ENCODE data around the gene SPATA3.

Gene SPATA3

DNA sequence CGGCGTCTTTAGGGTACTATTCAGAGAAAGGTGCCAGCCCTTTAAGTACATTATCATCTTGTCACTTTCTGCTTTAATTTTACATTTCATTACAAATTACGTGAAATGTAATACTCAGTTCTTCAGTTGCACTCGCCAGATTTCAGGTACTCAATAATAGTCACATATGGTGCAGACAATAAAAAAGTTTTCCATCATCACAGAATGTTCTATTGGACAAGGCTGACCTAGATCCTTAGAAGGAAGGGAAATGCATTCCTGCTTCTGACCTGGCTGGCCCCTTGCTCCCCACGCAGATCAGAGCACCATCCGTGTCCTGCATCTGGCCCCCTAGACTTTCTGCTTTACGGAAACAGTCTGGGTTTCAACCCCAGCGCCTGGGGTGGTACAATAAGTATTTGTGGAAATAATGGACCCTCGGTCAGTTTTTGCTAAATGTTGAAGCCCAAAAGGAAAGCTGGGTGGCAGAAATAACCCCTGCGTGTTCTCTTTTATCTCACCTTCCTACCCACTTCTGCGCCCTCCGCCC, 40.7 kb downstream of the SPATA3 start:
- H3K27ac ChIP-seq (ENCODE audit: low read depth in 2 of 2, low read length in 2 of 2), result no peak overlapping the region
- peaks cover 2 to 6% of the 10 kb centered on the region in 2 donors for H3K27me3 ChIP-seq (ENCODE audit: control insufficient read depth in 2 of 2, insufficient read depth in 2 of 2, low read length in 2 of 2)
- peaks cover 5 to 6% of the 10 kb centered on the region in 2 donors for H3K36me3 ChIP-seq (ENCODE audit: control insufficient read depth in 2 of 2, insufficient read depth in 2 of 2, low read length in 2 of 2)
- H3K9ac ChIP-seq (ENCODE audit: low read depth in 1 of 2, low read length in 2 of 2), result no peak overlapping the region
- H3K4me1 ChIP-seq (ENCODE audit: control insufficient read depth in 2 of 2, insufficient read depth in 2 of 2, low read length in 2 of 2), result peaks cover 12 to 18% of the 10 kb centered on the region in 2 donors
- no peaks in the 10 kb centered on the region for H3K9me3 ChIP-seq (ENCODE audit: control insufficient read depth in 2 of 2, low read length in 2 of 2)
- H3K4me3 ChIP-seq (ENCODE audit: low read length in 2 of 2), result no peak overlapping the region

DNA sequence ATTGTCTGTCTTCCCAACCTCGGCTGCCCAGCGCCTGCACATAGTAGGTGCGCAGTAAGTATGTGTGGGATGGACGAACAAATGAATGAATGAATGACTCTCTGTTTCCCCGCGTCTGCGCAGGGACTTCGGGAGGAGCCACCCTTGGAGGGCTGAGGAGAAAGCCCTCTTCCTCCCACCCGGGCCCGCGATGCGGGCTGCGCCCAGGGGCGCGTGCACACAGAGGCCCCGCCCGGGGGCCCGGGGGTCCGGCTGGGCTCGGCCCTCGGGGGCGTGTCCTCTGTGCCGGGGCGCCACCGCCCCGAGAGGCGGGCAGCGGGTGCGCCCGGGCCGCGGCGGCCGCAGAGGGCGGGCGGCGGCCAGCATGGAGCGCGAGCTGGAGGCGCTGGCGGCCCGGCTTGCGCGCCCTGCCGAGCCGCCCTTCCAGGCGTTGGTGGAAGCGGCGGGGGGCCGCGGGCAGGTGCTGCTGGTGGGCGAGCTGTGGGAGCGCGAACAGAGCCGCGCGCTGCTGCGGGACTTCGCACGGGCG, 41.3 kb downstream of the SPATA3 start, which contains the start of gene C2orf72:
C2orf72 (plus strand) TSS at position 322 of the 529 bp plus-strand sequence; CDS start at position 365, 43 bp downstream.
- H3K36me3 ChIP-seq (ENCODE audit: control insufficient read depth in 2 of 2, insufficient read depth in 2 of 2, low read length in 2 of 2), result peaks cover 5 to 9% of the 10 kb centered on the region in 2 donors
- H3K27me3 ChIP-seq (ENCODE audit: control insufficient read depth in 2 of 2, insufficient read depth in 2 of 2, low read length in 2 of 2), result peaks cover 2 to 6% of the 10 kb centered on the region in 2 donors
- no peaks in the 10 kb centered on the region for H3K9me3 ChIP-seq (ENCODE audit: control insufficient read depth in 2 of 2, low read length in 2 of 2)
- peak within 1 kb of the TSS in 1 of 2 donors; percentile 66 for H3K9ac ChIP-seq (ENCODE audit: low read depth in 1 of 2, low read length in 2 of 2)
- peak within 1 kb of the TSS; percentile 76 to 77 for H3K4me3 ChIP-seq (ENCODE audit: low read length in 2 of 2)
- peak within 1 kb of the TSS in 1 of 2 donors; percentile 32 for H3K27ac ChIP-seq (ENCODE audit: low read depth in 2 of 2, low read length in 2 of 2)
- H3K4me1 ChIP-seq (ENCODE audit: control insufficient read depth in 2 of 2, insufficient read depth in 2 of 2, low read length in 2 of 2), result peaks cover 12 to 18% of the 10 kb centered on the region in 2 donors

DNA sequence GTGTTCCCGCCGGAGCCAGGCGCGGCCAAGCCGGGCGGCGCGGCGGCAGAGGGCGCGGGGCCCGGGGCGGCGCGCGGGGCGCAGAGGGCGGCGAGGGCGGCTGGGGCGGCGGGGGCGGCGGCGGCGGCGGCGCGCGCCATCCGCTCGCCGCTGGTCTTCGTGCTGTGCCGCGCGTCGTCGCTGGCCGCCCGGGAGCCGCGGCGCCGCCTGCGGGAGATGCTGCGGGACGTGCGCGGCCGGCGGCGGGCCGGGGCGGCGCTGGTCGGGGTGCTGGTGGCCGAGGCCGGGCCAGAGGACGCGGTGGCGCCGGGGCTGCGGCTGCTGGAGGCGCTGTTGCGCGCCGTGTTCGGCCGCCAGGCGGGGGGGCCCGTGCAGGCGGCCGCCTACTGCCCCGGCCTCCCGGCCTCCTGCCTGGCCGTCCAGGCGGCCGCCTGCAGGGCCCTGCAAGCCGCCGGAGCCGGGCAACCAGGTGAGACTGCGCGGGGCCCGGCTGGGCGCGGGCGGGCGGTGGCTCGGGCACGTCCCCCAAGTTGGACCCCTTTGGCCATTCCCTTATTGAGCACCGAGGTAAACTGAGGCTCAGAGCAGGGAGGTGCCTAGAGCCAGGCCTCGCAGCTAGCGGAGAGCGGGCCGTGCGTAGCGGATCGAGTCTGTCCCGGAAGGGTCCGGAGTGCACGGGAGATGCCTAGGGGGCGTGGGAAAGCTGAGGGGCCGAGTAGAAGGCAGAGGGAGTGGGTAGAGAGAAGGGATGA, 42.0 kb downstream of the SPATA3 start:
- H3K9ac ChIP-seq (ENCODE audit: low read depth in 1 of 2, low read length in 2 of 2), result peak overlapping the region in 1 of 2 donors; percentile 66
- H3K27ac ChIP-seq (ENCODE audit: low read depth in 2 of 2, low read length in 2 of 2), result peak overlapping the region in 1 of 2 donors; percentile 32
- H3K4me1 ChIP-seq (ENCODE audit: control insufficient read depth in 2 of 2, insufficient read depth in 2 of 2, low read length in 2 of 2), result peaks cover 9 to 14% of the 10 kb centered on the region in 2 donors
- no peaks in the 10 kb centered on the region for H3K9me3 ChIP-seq (ENCODE audit: control insufficient read depth in 2 of 2, low read length in 2 of 2)
- peak overlapping the region; percentile 76 to 77 for H3K4me3 ChIP-seq (ENCODE audit: low read length in 2 of 2)
- H3K27me3 ChIP-seq (ENCODE audit: control insufficient read depth in 2 of 2, insufficient read depth in 2 of 2, low read length in 2 of 2), result peaks cover 2 to 6% of the 10 kb centered on the region in 2 donors
- H3K36me3 ChIP-seq (ENCODE audit: control insufficient read depth in 2 of 2, insufficient read depth in 2 of 2, low read length in 2 of 2), result peaks cover 5 to 11% of the 10 kb centered on the region in 2 donors

DNA sequence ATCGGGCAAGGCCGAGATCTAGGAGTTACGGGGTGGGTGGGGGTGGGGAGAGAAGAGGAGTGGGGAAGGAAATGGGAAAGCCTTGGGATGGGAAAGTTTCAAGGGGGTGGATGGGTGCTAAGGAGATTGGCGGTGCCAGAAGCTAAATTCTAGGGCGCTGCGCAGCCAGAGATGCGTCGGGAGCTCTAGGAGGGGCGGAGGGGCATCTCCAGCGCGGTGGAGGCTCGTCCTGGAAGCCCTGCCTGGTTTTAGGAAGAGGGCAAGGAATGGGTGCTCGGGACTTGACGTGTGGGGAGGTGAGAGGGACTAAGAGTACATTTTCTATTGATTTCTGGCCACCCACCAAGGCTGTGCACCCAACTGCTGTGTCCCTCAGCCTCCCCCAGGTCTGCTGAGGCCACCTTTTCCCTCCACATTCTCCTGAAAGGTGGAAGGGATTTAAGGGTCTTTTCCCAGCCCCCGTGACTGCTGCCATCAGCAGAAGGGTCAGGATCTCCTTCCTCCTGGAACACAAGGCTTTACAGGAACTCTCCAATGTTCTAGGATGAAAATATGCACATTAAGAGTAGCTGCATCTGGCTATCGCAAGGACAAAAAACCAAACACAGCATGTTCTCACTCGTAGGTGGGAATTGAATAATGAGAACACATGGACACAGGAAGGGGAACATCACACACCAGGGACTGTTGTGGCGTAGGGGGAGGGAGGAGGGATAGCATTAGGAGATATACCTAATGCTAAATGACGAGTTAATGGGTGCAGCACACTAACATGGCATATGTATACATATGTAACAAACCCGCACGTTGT, 42.8 kb downstream of the SPATA3 start:
- Histone ChIP-seq H3K9ac (ENCODE audit: low read depth in 1 of 2, low read length in 2 of 2) (peak overlapping the region; percentile 32 to 66), H3K36me3 (ENCODE audit: control insufficient read depth in 2 of 2, insufficient read depth in 2 of 2, low read length in 2 of 2) (peaks cover 5 to 12% of the 10 kb centered on the region in 2 donors), H3K27ac (ENCODE audit: low read depth in 2 of 2, low read length in 2 of 2) (no peak overlapping the region), H3K27me3 (ENCODE audit: control insufficient read depth in 2 of 2, insufficient read depth in 2 of 2, low read length in 2 of 2) (peaks cover 2 to 6% of the 10 kb centered on the region in 2 donors), H3K9me3 (ENCODE audit: control insufficient read depth in 2 of 2, low read length in 2 of 2) (no peaks in the 10 kb centered on the region), H3K4me3 (ENCODE audit: low read length in 2 of 2) (peak overlapping the region; percentile 76 to 77), H3K4me1 (ENCODE audit: control insufficient read depth in 2 of 2, insufficient read depth in 2 of 2, low read length in 2 of 2) (peaks cover 4 to 7% of the 10 kb centered on the region in 2 donors)

DNA sequence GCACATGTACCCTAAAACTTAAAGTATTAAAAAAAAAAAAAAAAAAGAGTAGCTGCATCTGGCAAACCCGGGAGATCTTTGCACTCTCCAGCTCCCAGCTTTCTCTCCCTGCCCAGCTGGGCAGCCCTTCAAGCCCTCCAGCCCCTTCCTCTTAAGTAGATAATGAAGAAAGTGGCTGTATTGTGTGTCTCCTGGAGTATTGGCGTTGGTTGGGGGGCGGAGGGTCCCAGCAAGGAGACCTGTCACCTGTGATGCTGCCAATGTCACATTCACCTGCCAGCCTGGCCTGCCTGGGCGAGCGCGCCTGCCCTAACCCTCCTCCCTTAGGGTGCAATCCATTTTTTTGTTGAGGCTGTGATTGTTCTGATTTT, 43.4 kb downstream of the SPATA3 start:
- H3K9ac ChIP-seq (ENCODE audit: low read depth in 1 of 2, low read length in 2 of 2), result no peak overlapping the region
- H3K27me3 ChIP-seq (ENCODE audit: control insufficient read depth in 2 of 2, insufficient read depth in 2 of 2, low read length in 2 of 2), result peaks cover 2 to 6% of the 10 kb centered on the region in 2 donors
- no peaks in the 10 kb centered on the region for H3K9me3 ChIP-seq (ENCODE audit: control insufficient read depth in 2 of 2, low read length in 2 of 2)
- H3K27ac ChIP-seq (ENCODE audit: low read depth in 2 of 2, low read length in 2 of 2), result no peak overlapping the region
- peaks cover 3% of the 10 kb centered on the region in 2 donors for H3K4me1 ChIP-seq (ENCODE audit: control insufficient read depth in 2 of 2, insufficient read depth in 2 of 2, low read length in 2 of 2)
- H3K4me3 ChIP-seq (ENCODE audit: low read length in 2 of 2), result no peak overlapping the region
- H3K36me3 ChIP-seq (ENCODE audit: control insufficient read depth in 2 of 2, insufficient read depth in 2 of 2, low read length in 2 of 2), result peaks cover 5 to 16% of the 10 kb centered on the region in 2 donors

DNA sequence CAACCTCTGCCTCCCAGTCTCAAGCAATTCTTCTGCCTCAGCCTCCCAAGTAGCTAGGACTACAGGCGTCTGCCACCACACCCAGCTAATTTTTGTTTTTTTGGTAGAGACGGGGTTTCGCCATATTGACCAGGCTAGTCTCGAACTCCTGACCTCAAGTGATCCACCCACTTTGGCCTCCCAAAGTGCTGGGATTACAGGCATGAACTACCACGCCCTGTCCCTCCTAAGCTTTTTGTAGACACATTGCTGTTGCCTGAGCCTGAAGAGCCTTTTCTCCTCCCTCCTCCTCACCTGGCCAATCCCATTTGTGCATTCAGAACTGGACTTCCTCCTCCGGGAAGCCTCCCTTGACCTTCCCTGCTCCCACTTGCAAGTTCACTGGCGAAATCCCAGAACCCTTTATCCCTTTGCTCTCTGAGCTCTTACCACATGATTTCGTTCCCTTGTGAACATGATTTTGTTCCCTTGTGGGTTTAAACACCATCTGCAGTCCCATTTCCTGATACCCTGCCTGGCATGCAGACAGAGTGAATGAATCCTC, 44.0 kb downstream of the SPATA3 start:
- H3K9me3 ChIP-seq (ENCODE audit: control insufficient read depth in 2 of 2, low read length in 2 of 2), result no peaks in the 10 kb centered on the region
- H3K27ac ChIP-seq (ENCODE audit: low read depth in 2 of 2, low read length in 2 of 2), result no peak overlapping the region
- H3K4me3 ChIP-seq (ENCODE audit: low read length in 2 of 2), result no peak overlapping the region
- H3K9ac ChIP-seq (ENCODE audit: low read depth in 1 of 2, low read length in 2 of 2), result no peak overlapping the region
- H3K36me3 ChIP-seq (ENCODE audit: control insufficient read depth in 2 of 2, insufficient read depth in 2 of 2, low read length in 2 of 2), result peaks cover 5 to 16% of the 10 kb centered on the region in 2 donors
- H3K4me1 ChIP-seq (ENCODE audit: control insufficient read depth in 2 of 2, insufficient read depth in 2 of 2, low read length in 2 of 2), result no peaks in the 10 kb centered on the region
- H3K27me3 ChIP-seq (ENCODE audit: control insufficient read depth in 2 of 2, insufficient read depth in 2 of 2, low read length in 2 of 2), result peaks cover 2 to 6% of the 10 kb centered on the region in 2 donors

DNA sequence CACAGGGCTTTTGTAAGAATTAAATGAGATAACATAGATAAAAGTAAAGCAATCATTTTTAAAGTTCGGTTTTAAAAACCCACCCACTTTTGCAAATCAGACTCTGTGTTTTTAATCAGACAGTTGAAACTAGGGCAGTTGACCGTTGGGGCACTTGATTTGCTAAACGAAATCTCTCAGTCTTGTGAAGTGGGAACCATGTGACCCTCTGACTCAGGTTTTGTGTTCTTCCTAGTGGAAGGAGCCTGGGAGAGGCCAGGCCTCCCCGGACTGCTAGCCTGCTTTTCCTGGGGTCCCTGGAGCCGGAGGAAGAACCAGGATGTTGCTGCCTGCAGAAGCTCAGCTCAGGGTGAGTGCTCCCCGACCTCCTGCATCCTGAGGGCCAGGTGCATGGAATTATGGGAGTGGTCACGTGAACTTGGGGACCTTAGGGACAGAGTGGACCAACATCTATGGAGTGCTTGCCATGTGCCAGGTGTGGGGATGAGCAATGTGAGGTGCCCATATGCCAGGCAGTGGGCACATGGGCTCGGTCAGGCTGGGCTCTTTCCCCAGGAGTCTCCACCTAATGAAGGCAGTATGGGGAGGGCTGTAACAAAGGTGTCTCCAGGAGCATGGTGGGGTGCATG, 45.3 kb downstream of the SPATA3 start:
- Histone ChIP-seq H3K9ac (ENCODE audit: low read depth in 1 of 2, low read length in 2 of 2) (no peak overlapping the region), H3K36me3 (ENCODE audit: control insufficient read depth in 2 of 2, insufficient read depth in 2 of 2, low read length in 2 of 2) (peaks cover 5 to 16% of the 10 kb centered on the region in 2 donors), H3K27me3 (ENCODE audit: control insufficient read depth in 2 of 2, insufficient read depth in 2 of 2, low read length in 2 of 2) (peaks cover 2 to 6% of the 10 kb centered on the region in 2 donors), H3K4me1 (ENCODE audit: control insufficient read depth in 2 of 2, insufficient read depth in 2 of 2, low read length in 2 of 2) (no peaks in the 10 kb centered on the region), H3K9me3 (ENCODE audit: control insufficient read depth in 2 of 2, low read length in 2 of 2) (no peaks in the 10 kb centered on the region), H3K4me3 (ENCODE audit: low read length in 2 of 2) (no peak overlapping the region), H3K27ac (ENCODE audit: low read depth in 2 of 2, low read length in 2 of 2) (no peak overlapping the region)

DNA sequence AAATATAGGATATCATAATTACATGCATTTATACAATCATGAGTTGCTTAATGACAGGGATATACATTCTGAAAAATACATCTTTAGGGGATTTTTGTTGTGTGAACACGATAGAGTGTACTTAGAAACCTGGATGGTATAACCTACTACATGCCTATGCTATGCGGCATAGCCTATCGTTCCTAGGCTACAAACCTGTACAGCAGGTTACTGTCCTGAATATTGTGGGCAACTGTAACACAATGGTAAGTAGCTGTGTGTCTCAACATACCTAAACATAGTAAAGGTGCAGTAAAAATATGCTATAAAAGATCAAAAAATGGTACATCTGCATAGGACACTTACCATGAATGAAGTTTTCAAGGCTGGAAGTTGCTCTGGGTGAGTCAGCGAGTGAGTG, 47.9 kb downstream of the SPATA3 start:
- peaks cover 0 to 3% of the 10 kb centered on the region in 2 donors for H3K4me1 ChIP-seq (ENCODE audit: control insufficient read depth in 2 of 2, insufficient read depth in 2 of 2, low read length in 2 of 2)
- H3K27me3 ChIP-seq (ENCODE audit: control insufficient read depth in 2 of 2, insufficient read depth in 2 of 2, low read length in 2 of 2), result peaks cover 0 to 3% of the 10 kb centered on the region in 2 donors
- H3K36me3 ChIP-seq (ENCODE audit: control insufficient read depth in 2 of 2, insufficient read depth in 2 of 2, low read length in 2 of 2), result peaks cover 5 to 28% of the 10 kb centered on the region in 2 donors
- no peak overlapping the region for H3K4me3 ChIP-seq (ENCODE audit: low read length in 2 of 2)
- H3K9ac ChIP-seq (ENCODE audit: low read depth in 1 of 2, low read length in 2 of 2), result no peak overlapping the region
- no peak overlapping the region for H3K27ac ChIP-seq (ENCODE audit: low read depth in 2 of 2, low read length in 2 of 2)
- H3K9me3 ChIP-seq (ENCODE audit: control insufficient read depth in 2 of 2, low read length in 2 of 2), result no peaks in the 10 kb centered on the region

DNA sequence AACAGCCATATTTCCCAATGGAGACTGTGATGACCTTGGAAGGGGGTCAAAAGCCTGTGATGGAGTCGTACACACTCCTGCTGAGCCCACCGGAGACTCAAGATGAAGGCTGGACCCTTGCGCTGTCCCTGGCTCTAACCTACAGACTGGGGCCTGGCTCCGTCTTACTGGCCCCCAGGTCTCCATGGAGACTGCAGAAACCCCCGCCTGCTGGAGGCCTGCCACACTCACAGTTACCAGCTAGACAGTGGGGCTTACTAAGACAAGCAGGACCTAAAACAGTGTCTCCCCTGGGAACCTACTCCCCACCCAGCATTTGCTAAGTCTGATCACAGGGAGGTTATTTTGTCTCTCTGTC, 51.0 kb downstream of the SPATA3 start:
- Histone ChIP-seq H3K9me3 (ENCODE audit: control insufficient read depth in 2 of 2, low read length in 2 of 2) (no peaks in the 10 kb centered on the region), H3K9ac (ENCODE audit: low read depth in 1 of 2, low read length in 2 of 2) (no peak overlapping the region), H3K4me3 (ENCODE audit: low read length in 2 of 2) (no peak overlapping the region), H3K4me1 (ENCODE audit: control insufficient read depth in 2 of 2, insufficient read depth in 2 of 2, low read length in 2 of 2) (peaks cover 25 to 27% of the 10 kb centered on the region in 2 donors), H3K36me3 (ENCODE audit: control insufficient read depth in 2 of 2, insufficient read depth in 2 of 2, low read length in 2 of 2) (peaks cover 0 to 20% of the 10 kb centered on the region in 2 donors), H3K27ac (ENCODE audit: low read depth in 2 of 2, low read length in 2 of 2) (no peak overlapping the region), H3K27me3 (ENCODE audit: control insufficient read depth in 2 of 2, insufficient read depth in 2 of 2, low read length in 2 of 2) (no peaks in the 10 kb centered on the region)
